ENCODE measurements around the gene TUBA8. TPM values are rescaled to one million over a fixed set of nuclear protein-coding genes. Genes with fewer than 3 reads are reported as not detected.
"Not testable (repeated sequence)": the region's sequence is repeated elsewhere in the genome, so short reads cannot be mapped to it uniquely, and the experiment has no call there.

The TUBA8 gene
- total and polyA plus RNA-seq, 2 experiments from 2014 or later: 0.32 TPM; not detected in 1

- H3K36me3 ChIP-seq (ENCODE audit: low read depth): no peaks in the 10 kb centered on the region
- in situ Hi-C loops (cut with MboI): no loop called here
These were observed 10.2 kb downstream of the TUBA8 start for GRCh38 chr22:18120857-18121256.

DNA sequence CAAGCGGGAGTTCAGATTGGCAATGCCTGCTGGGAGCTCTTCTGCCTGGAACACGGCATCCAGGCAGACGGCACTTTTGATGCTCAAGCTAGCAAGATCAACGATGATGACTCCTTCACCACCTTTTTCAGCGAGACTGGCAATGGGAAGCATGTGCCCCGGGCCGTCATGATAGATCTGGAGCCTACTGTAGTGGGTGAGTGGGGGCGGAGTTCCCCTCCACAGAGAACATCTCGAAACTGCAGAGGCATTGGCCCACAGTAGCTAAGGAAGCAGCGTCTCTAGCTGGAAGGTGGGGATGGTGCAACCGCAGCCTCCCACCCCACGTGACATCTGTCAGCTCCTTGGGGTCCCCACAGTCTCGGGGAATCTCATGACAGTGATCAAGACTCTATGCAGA lies 10.9 kb downstream of the TUBA8 start:
- Histone ChIP-seq H3F3A (ENCODE audit: insufficient read depth) (no peaks in the 10 kb centered on the region), H3K4me1 (ENCODE audit: insufficient read depth) (no peaks in the 10 kb centered on the region), H3K4me2 (ENCODE audit: unreplicated experiment) (no peak overlapping the region), H3K9ac (no peak overlapping the region), H3K27me3 (replicated peaks; ENCODE audit: insufficient read depth) (no peaks in the 10 kb centered on the region), H3K36me3 (ENCODE audit: low read depth) (no peaks in the 10 kb centered on the region), H3K9me3 (ENCODE audit: low read depth) (no peaks in the 10 kb centered on the region), H4K20me1 (ENCODE audit: insufficient read depth) (no peaks in the 10 kb centered on the region), H3K9me2 (ENCODE audit: insufficient read depth) (no peaks in the 10 kb centered on the region), H2AFZ (no peak overlapping the region), H3K4me3 (no peak overlapping the region), H3K79me2 (ENCODE audit: insufficient read depth) (no peaks in the 10 kb centered on the region), H3K27ac (no peak overlapping the region)
- no peak for DNase-seq
- WGBS, 2 experiments (ENCODE audit: low coverage in 1 of 2, low lambda C conversion rate in 2 of 2, missing lambda C conversion rate in 2 of 2): 80 to 82% methylated on average over 13 of the region's 13 CpGs
- in situ Hi-C loops (cut with MboI): no loop called here
- TF ChIP-seq EZH2 (IDR thresholded peaks at IDR 0.05; ENCODE audit: insufficient read depth, poor library complexity, severe bottlenecking) (no peak), EZH2phosphoT487 (IDR thresholded peaks at IDR 0.05; ENCODE audit: insufficient read depth, low read depth) (no peak)

More at GRCh38 chr22:18120857-18121256, 10.2 kb downstream of the TUBA8 start:
- no peaks in the 10 kb centered on the region for H4K20me1 ChIP-seq (ENCODE audit: insufficient read depth)
- no peaks in the 10 kb centered on the region for H3K27me3 ChIP-seq (replicated peaks; ENCODE audit: insufficient read depth)
- H3K9ac ChIP-seq: no peak overlapping the region
- no peak overlapping the region for H3K27ac ChIP-seq
- H3K9me3 ChIP-seq (ENCODE audit: low read depth): no peaks in the 10 kb centered on the region
- 74 to 85% methylated on average over 4 of the region's 4 CpGs for WGBS, 2 experiments (ENCODE audit: low coverage in 1 of 2, low lambda C conversion rate in 2 of 2, missing lambda C conversion rate in 2 of 2)
- no peaks in the 10 kb centered on the region for H3F3A ChIP-seq (ENCODE audit: insufficient read depth)
- no peak for TF ChIP-seq EZH2phosphoT487 (IDR thresholded peaks at IDR 0.05; ENCODE audit: insufficient read depth, low read depth)
- TF ChIP-seq EZH2 (IDR thresholded peaks at IDR 0.05; ENCODE audit: insufficient read depth, poor library complexity, severe bottlenecking): no peak
- no peak overlapping the region for H2AFZ ChIP-seq
- no peak for DNase-seq
- H3K79me2 ChIP-seq (ENCODE audit: insufficient read depth): no peaks in the 10 kb centered on the region
- no peaks in the 10 kb centered on the region for H3K9me2 ChIP-seq (ENCODE audit: insufficient read depth)
- H3K4me3 ChIP-seq: no peak overlapping the region
- H3K4me1 ChIP-seq (ENCODE audit: insufficient read depth): no peaks in the 10 kb centered on the region
- H3K4me2 ChIP-seq (ENCODE audit: unreplicated experiment): no peak overlapping the region

- H4K20me1 ChIP-seq (ENCODE audit: insufficient read depth): no peaks in the 10 kb centered on the region
- TF ChIP-seq EZH2phosphoT487 (IDR thresholded peaks at IDR 0.05; ENCODE audit: insufficient read depth, low read depth) (no peak), EZH2 (IDR thresholded peaks at IDR 0.05; ENCODE audit: insufficient read depth, poor library complexity, severe bottlenecking) (no peak)
- in situ Hi-C loops (cut with MboI): no loop called here
- no peak overlapping the region for H3K9ac ChIP-seq
- H2AFZ ChIP-seq: no peak overlapping the region
- WGBS, 2 experiments (ENCODE audit: low coverage in 1 of 2, low lambda C conversion rate in 2 of 2, missing lambda C conversion rate in 2 of 2): 75 to 79% methylated on average over 5 of the region's 5 CpGs
- no peaks in the 10 kb centered on the region for H3K27me3 ChIP-seq (replicated peaks; ENCODE audit: insufficient read depth)
- no peak overlapping the region for H3K4me3 ChIP-seq
- no peak for DNase-seq
- no peaks in the 10 kb centered on the region for H3K9me3 ChIP-seq (ENCODE audit: low read depth)
- H3F3A ChIP-seq (ENCODE audit: insufficient read depth): no peaks in the 10 kb centered on the region
- no peak overlapping the region for H3K4me2 ChIP-seq (ENCODE audit: unreplicated experiment)
- no peaks in the 10 kb centered on the region for H3K4me1 ChIP-seq (ENCODE audit: insufficient read depth)
- no peak overlapping the region for H3K27ac ChIP-seq
- no peaks in the 10 kb centered on the region for H3K36me3 ChIP-seq (ENCODE audit: low read depth)
- no peaks in the 10 kb centered on the region for H3K9me2 ChIP-seq (ENCODE audit: insufficient read depth)
- no peaks in the 10 kb centered on the region for H3K79me2 ChIP-seq (ENCODE audit: insufficient read depth)
These were observed 11.4 kb downstream of the TUBA8 start for GRCh38 chr22:18121954-18122554.

GRCh38 chr22:18123476-18124025 lies 12.9 kb downstream of the TUBA8 start:
- H4K20me1 ChIP-seq (ENCODE audit: insufficient read depth); H3K4me2 ChIP-seq (ENCODE audit: unreplicated experiment); H3K27ac ChIP-seq; H3K27me3 ChIP-seq (replicated peaks; ENCODE audit: insufficient read depth); H3K79me2 ChIP-seq (ENCODE audit: insufficient read depth); H3F3A ChIP-seq (ENCODE audit: insufficient read depth); H3K4me1 ChIP-seq (ENCODE audit: insufficient read depth); H3K36me3 ChIP-seq (ENCODE audit: low read depth); in situ Hi-C loops (cut with MboI); DNase-seq; H3K9me3 ChIP-seq (ENCODE audit: low read depth); H3K9me2 ChIP-seq (ENCODE audit: insufficient read depth); H2AFZ ChIP-seq; H3K9ac ChIP-seq; H3K4me3 ChIP-seq: not testable (repeated sequence)
- WGBS, 2 experiments (ENCODE audit: low coverage in 1 of 2, low lambda C conversion rate in 2 of 2, missing lambda C conversion rate in 2 of 2): 85 to 86% methylated on average over 19 of the region's 19 CpGs

DNA sequence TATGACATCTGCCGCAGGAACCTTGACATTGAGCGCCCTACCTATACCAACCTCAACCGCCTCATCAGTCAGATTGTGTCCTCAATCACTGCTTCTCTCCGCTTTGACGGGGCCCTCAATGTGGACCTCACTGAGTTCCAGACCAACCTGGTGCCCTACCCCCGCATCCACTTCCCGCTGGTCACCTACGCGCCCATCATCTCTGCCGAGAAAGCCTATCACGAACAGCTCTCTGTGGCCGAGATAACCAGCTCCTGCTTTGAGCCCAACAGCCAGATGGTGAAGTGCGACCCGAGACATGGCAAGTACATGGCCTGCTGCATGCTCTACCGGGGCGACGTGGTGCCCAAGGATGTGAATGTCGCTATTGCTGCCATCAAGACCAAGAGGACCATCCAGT lies 16.0 kb downstream of the TUBA8 start:
- no peak for TF ChIP-seq EZH2phosphoT487 (IDR thresholded peaks at IDR 0.05; ENCODE audit: insufficient read depth, low read depth)
- no peak for TF ChIP-seq EZH2 (IDR thresholded peaks at IDR 0.05; ENCODE audit: insufficient read depth, poor library complexity, severe bottlenecking)
- Histone ChIP-seq H3K4me2 (ENCODE audit: unreplicated experiment) (no peak overlapping the region), H3K27ac (no peak overlapping the region), H3K4me1 (ENCODE audit: insufficient read depth) (no peaks in the 10 kb centered on the region), H2AFZ (no peak overlapping the region), H3K79me2 (ENCODE audit: insufficient read depth) (no peaks in the 10 kb centered on the region), H3K9me3 (ENCODE audit: low read depth) (no peaks in the 10 kb centered on the region), H3F3A (ENCODE audit: insufficient read depth) (no peaks in the 10 kb centered on the region), H3K27me3 (replicated peaks; ENCODE audit: insufficient read depth) (no peaks in the 10 kb centered on the region), H3K4me3 (no peak overlapping the region), H3K9me2 (ENCODE audit: insufficient read depth) (no peaks in the 10 kb centered on the region), H3K36me3 (ENCODE audit: low read depth) (no peaks in the 10 kb centered on the region), H3K9ac (no peak overlapping the region), H4K20me1 (ENCODE audit: insufficient read depth) (no peaks in the 10 kb centered on the region)
- DNase-seq: no peak
- in situ Hi-C loops (cut with MboI): no loop called here
- 94 to 96% methylated on average over 18 of the region's 18 CpGs for WGBS, 2 experiments (ENCODE audit: low coverage in 1 of 2, low lambda C conversion rate in 2 of 2, missing lambda C conversion rate in 2 of 2)

All from GM23248 (cell line).